ENCODE results near the gene ZNF507.

Gene ZNF507

GRCh38 chr19:32333227-32333626, 12.2 kb upstream of the ZNF507 start:
- H2BK15ac ChIP-seq (replicated peaks; ENCODE audit: low read depth) = no peak overlapping the region
- H3K27me3 ChIP-seq (ENCODE audit: insufficient read depth, low read length, poor library complexity) = no peaks in the 10 kb centered on the region
- no peak overlapping the region for H3K27ac ChIP-seq (ENCODE audit: low read depth, low read length)
- no peak overlapping the region for H2BK120ac ChIP-seq (ENCODE audit: low read depth, low read length)
- no peaks in the 10 kb centered on the region for H3K4me1 ChIP-seq (ENCODE audit: control insufficient read depth, low read depth, low read length)
- no peak overlapping the region for H3K18ac ChIP-seq (ENCODE audit: low read length)
- no peak overlapping the region for H3K9ac ChIP-seq (ENCODE audit: low read length)
- H4K5ac ChIP-seq (ENCODE audit: low read length) = no peak overlapping the region
- no peak overlapping the region for H4K8ac ChIP-seq (ENCODE audit: low read depth, low read length)
- H3K79me2 ChIP-seq (ENCODE audit: control insufficient read depth, insufficient read depth, low read length) = no peaks in the 10 kb centered on the region
- H3K23ac ChIP-seq (ENCODE audit: low read length) = no peak overlapping the region
- H3K4me3 ChIP-seq (ENCODE audit: low read length) = no peak overlapping the region
- H3K56ac ChIP-seq (ENCODE audit: low read length) = no peak overlapping the region
- H3K4ac ChIP-seq (ENCODE audit: low read depth, low read length) = no peak overlapping the region
- DNase-seq = no peak
- no peak overlapping the region for H2AK5ac ChIP-seq (ENCODE audit: low read length)
- no peak overlapping the region for H3K4me2 ChIP-seq (ENCODE audit: low read length)
- no peaks in the 10 kb centered on the region for H3K36me3 ChIP-seq (ENCODE audit: control insufficient read depth, insufficient read depth, low read length)
- no peak overlapping the region for H2BK5ac ChIP-seq (ENCODE audit: low read length)
- no peaks in the 10 kb centered on the region for H3K79me1 ChIP-seq (ENCODE audit: low read length)
- WGBS (ENCODE audit: extremely low coverage, insufficient coverage, low lambda C conversion rate) = no CpG with 5 or more reads among the region's 5 CpGs

GRCh38 chr19:32336259-32337083, 8.9 kb upstream of the ZNF507 start:
- Histone ChIP-seq H3K4me1 (ENCODE audit: control insufficient read depth, low read depth, low read length) (no peaks in the 10 kb centered on the region), H3K18ac (ENCODE audit: low read length) (no peak overlapping the region), H3K79me1 (ENCODE audit: low read length) (no peaks in the 10 kb centered on the region), H3K36me3 (ENCODE audit: control insufficient read depth, insufficient read depth, low read length) (no peaks in the 10 kb centered on the region), H3K79me2 (ENCODE audit: control insufficient read depth, insufficient read depth, low read length) (no peaks in the 10 kb centered on the region), H2AK5ac (ENCODE audit: low read length) (no peak overlapping the region), H3K56ac (ENCODE audit: low read length) (no peak overlapping the region), H3K4me2 (ENCODE audit: low read length) (no peak overlapping the region), H2BK15ac (replicated peaks; ENCODE audit: low read depth) (no peak overlapping the region), H4K8ac (ENCODE audit: low read depth, low read length) (no peak overlapping the region), H3K23ac (ENCODE audit: low read length) (no peak overlapping the region), H3K27ac (ENCODE audit: low read depth, low read length) (no peak overlapping the region), H3K4ac (ENCODE audit: low read depth, low read length) (no peak overlapping the region), H4K5ac (ENCODE audit: low read length) (no peak overlapping the region), H3K27me3 (ENCODE audit: insufficient read depth, low read length, poor library complexity) (no peaks in the 10 kb centered on the region), H2BK5ac (ENCODE audit: low read length) (no peak overlapping the region), H2BK120ac (ENCODE audit: low read depth, low read length) (no peak overlapping the region), H3K9ac (ENCODE audit: low read length) (no peak overlapping the region), H3K4me3 (ENCODE audit: low read length) (no peak overlapping the region)
- WGBS (ENCODE audit: extremely low coverage, insufficient coverage, low lambda C conversion rate) = no CpG with 5 or more reads among the region's 7 CpGs
- no peak for DNase-seq

DNA sequence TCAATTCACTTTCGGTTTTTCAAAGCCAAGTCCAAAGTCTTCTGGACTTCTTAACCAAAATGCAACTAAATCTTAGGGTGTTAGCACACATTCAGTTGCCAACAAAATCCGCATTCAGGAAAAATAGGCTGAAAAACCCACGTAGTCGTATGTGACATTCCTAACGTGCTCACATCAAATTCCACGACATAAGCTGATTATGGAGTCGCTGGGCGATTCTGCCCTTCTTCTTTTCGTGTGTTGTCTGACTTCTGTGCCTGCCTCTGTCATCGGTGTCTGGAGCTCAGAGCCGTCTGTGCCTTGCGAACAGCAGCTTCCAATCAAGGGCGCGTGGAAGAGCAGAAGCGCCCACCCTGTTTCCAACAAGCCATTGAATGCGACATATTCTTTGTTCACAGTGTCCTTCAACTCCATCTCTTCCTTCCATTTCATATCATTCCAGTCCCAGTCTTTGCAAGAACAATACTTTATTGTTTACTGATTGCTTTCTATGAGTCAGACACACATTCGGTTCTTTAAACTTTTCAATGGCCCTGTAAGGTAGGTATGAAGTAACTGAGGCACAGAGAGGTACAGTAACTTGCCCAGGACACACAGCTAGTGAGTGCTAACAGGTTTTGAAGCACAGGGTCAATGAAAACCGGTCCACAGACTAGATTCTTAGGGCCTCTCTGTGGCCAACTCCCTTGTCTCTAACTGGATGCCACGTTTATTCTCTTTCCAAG, 8.2 kb upstream of the ZNF507 start:
- Histone ChIP-seq H3K4me2 (ENCODE audit: low read length) (no peak overlapping the region), H3K4me3 (ENCODE audit: low read length) (no peak overlapping the region), H2AK5ac (ENCODE audit: low read length) (no peak overlapping the region), H3K27me3 (ENCODE audit: insufficient read depth, low read length, poor library complexity) (no peaks in the 10 kb centered on the region), H3K23ac (ENCODE audit: low read length) (no peak overlapping the region), H3K9ac (ENCODE audit: low read length) (no peak overlapping the region), H3K27ac (ENCODE audit: low read depth, low read length) (no peak overlapping the region), H3K36me3 (ENCODE audit: control insufficient read depth, insufficient read depth, low read length) (no peaks in the 10 kb centered on the region), H2BK5ac (ENCODE audit: low read length) (no peak overlapping the region), H4K8ac (ENCODE audit: low read depth, low read length) (no peak overlapping the region), H4K5ac (ENCODE audit: low read length) (no peak overlapping the region), H2BK15ac (replicated peaks; ENCODE audit: low read depth) (no peak overlapping the region), H3K79me2 (ENCODE audit: control insufficient read depth, insufficient read depth, low read length) (no peaks in the 10 kb centered on the region), H3K4ac (ENCODE audit: low read depth, low read length) (no peak overlapping the region), H3K4me1 (ENCODE audit: control insufficient read depth, low read depth, low read length) (no peaks in the 10 kb centered on the region), H3K79me1 (ENCODE audit: low read length) (no peaks in the 10 kb centered on the region), H2BK120ac (ENCODE audit: low read depth, low read length) (no peak overlapping the region), H3K56ac (ENCODE audit: low read length) (no peak overlapping the region), H3K18ac (ENCODE audit: low read length) (no peak overlapping the region)
- DNase-seq = no peak
- WGBS (ENCODE audit: extremely low coverage, insufficient coverage, low lambda C conversion rate) = no CpG with 5 or more reads among the region's 19 CpGs

GRCh38 chr19:32339423-32339822, 6.0 kb upstream of the ZNF507 start:
- H3K4me3 ChIP-seq (ENCODE audit: low read length) = no peak overlapping the region
- H3K4me1 ChIP-seq (ENCODE audit: control insufficient read depth, low read depth, low read length) = no peaks in the 10 kb centered on the region
- H4K8ac ChIP-seq (ENCODE audit: low read depth, low read length) = no peak overlapping the region
- no peak overlapping the region for H3K56ac ChIP-seq (ENCODE audit: low read length)
- no peak overlapping the region for H4K5ac ChIP-seq (ENCODE audit: low read length)
- no peak overlapping the region for H2BK5ac ChIP-seq (ENCODE audit: low read length)
- H3K79me1 ChIP-seq (ENCODE audit: low read length) = no peaks in the 10 kb centered on the region
- no peak for DNase-seq
- no peaks in the 10 kb centered on the region for H3K27me3 ChIP-seq (ENCODE audit: insufficient read depth, low read length, poor library complexity)
- H2BK15ac ChIP-seq (replicated peaks; ENCODE audit: low read depth) = no peak overlapping the region
- no peak overlapping the region for H3K4me2 ChIP-seq (ENCODE audit: low read length)
- no peaks in the 10 kb centered on the region for H3K36me3 ChIP-seq (ENCODE audit: control insufficient read depth, insufficient read depth, low read length)
- no peak overlapping the region for H3K4ac ChIP-seq (ENCODE audit: low read depth, low read length)
- H3K18ac ChIP-seq (ENCODE audit: low read length) = no peak overlapping the region
- no peak overlapping the region for H2BK120ac ChIP-seq (ENCODE audit: low read depth, low read length)
- no peak overlapping the region for H2AK5ac ChIP-seq (ENCODE audit: low read length)
- no peak overlapping the region for H3K23ac ChIP-seq (ENCODE audit: low read length)
- no peaks in the 10 kb centered on the region for H3K79me2 ChIP-seq (ENCODE audit: control insufficient read depth, insufficient read depth, low read length)
- H3K27ac ChIP-seq (ENCODE audit: low read depth, low read length) = no peak overlapping the region
- H3K9ac ChIP-seq (ENCODE audit: low read length) = no peak overlapping the region
- no CpG with 5 or more reads among the region's 2 CpGs for whole genome bisulfite sequencing (ENCODE audit: extremely low coverage, insufficient coverage, low lambda C conversion rate)

GRCh38 chr19:32339988-32340874, 5.2 kb upstream of the ZNF507 start:
- Histone ChIP-seq H2BK5ac (ENCODE audit: low read length) (no peak overlapping the region), H4K5ac (ENCODE audit: low read length) (no peak overlapping the region), H3K27ac (ENCODE audit: low read depth, low read length) (no peak overlapping the region), H3K4me1 (ENCODE audit: control insufficient read depth, low read depth, low read length) (no peaks in the 10 kb centered on the region), H2BK15ac (replicated peaks; ENCODE audit: low read depth) (no peak overlapping the region), H3K27me3 (ENCODE audit: insufficient read depth, low read length, poor library complexity) (no peaks in the 10 kb centered on the region), H3K9ac (ENCODE audit: low read length) (no peak overlapping the region), H3K4me3 (ENCODE audit: low read length) (no peak overlapping the region), H3K79me1 (ENCODE audit: low read length) (no peaks in the 10 kb centered on the region), H3K23ac (ENCODE audit: low read length) (no peak overlapping the region), H3K79me2 (ENCODE audit: control insufficient read depth, insufficient read depth, low read length) (no peaks in the 10 kb centered on the region), H2AK5ac (ENCODE audit: low read length) (no peak overlapping the region), H3K4me2 (ENCODE audit: low read length) (no peak overlapping the region), H3K56ac (ENCODE audit: low read length) (peak overlapping the region; percentile 37), H3K18ac (ENCODE audit: low read length) (no peak overlapping the region), H3K36me3 (ENCODE audit: control insufficient read depth, insufficient read depth, low read length) (no peaks in the 10 kb centered on the region), H2BK120ac (ENCODE audit: low read depth, low read length) (no peak overlapping the region), H4K8ac (ENCODE audit: low read depth, low read length) (no peak overlapping the region), H3K4ac (ENCODE audit: low read depth, low read length) (no peak overlapping the region)
- DNase-seq = peak; percentile 68
- WGBS (ENCODE audit: extremely low coverage, insufficient coverage, low lambda C conversion rate) = no CpG with 5 or more reads among the region's 18 CpGs
